ENCODE results near the gene BDP1.
"Not testable (repeated sequence)": the region's sequence is repeated elsewhere in the genome, so short reads cannot be mapped to it uniquely, and the experiment has no call there.

GRCh38 chr5:71445523-71446152 lies 9.8 kb upstream of the BDP1 start:
- TF ChIP-seq CTCF, POLR2A (IDR thresholded peaks at IDR 0.05): not testable (repeated sequence)

All from adrenal gland (tissue), 5 donors.